Endothelial cell of umbilical vein (primary cell): ENCODE measurements around the gene SOX5.

Experiments used
- CTCF ChIP-seq, 2 donors: IDR thresholded peaks; 1 replicate in 1 of 2; 2 replicates in 1 of 2; pipeline ENCODE4 v1.5.1; 2011; ENCODE audit warnings: low read length in 2 of 2, mild to moderate bottlenecking in 2 of 2, moderate library complexity in 2 of 2, control low read depth in 1 of 2, inconsistent platforms in 1 of 2, low read depth in 1 of 2; ENCODE audit not compliant: insufficient read depth in 1 of 2; ENCODE audit errors: extremely low read depth in 1 of 2
- EZH2 ChIP-seq: IDR thresholded peaks from 2 replicates; pipeline ENCODE4 v1.6.1; 2012; ENCODE audit warnings: borderline replicate concordance, low read depth, mild to moderate bottlenecking, moderate library complexity, low read length, inconsistent platforms; ENCODE audit not compliant: severe bottlenecking
- FOS ChIP-seq: IDR thresholded peaks from 2 replicates; pipeline ENCODE4 v1.6.1; 2011; ENCODE audit warnings: mild to moderate bottlenecking, low read length, moderate library complexity, borderline replicate concordance; ENCODE audit not compliant: insufficient read depth
- GATA2 ChIP-seq: IDR thresholded peaks from 2 replicates; pipeline ENCODE4 v1.7.0; 2011; ENCODE audit warnings: low read depth, mild to moderate bottlenecking, moderate library complexity, mixed read lengths, low read length; ENCODE audit not compliant: insufficient read length, insufficient read depth
- MYC ChIP-seq: IDR thresholded peaks from one replicate; pipeline ENCODE4 v1.6.1; 2011; ENCODE audit warnings: mild to moderate bottlenecking, low read depth, low read length
- POLR2A ChIP-seq: IDR thresholded peaks from 2 replicates; pipeline ENCODE4 v1.6.1; 2012; ENCODE audit warnings: low read depth, mild to moderate bottlenecking, control low read depth, low read length
- POLR2AphosphoS5 ChIP-seq: IDR thresholded peaks from 2 replicates; pipeline ENCODE4 v1.6.1; 2012; ENCODE audit warnings: low read depth, mild to moderate bottlenecking, control low read depth, low read length, moderate library complexity; ENCODE audit not compliant: insufficient read depth

- TF ChIP-seq POLR2A (no peak), CTCF (IDR thresholded peaks at IDR 0.05; ENCODE audit: extremely low read depth in 1 of 2, insufficient read depth in 1 of 2, low read depth in 1 of 2, low read length in 2 of 2) (no peak), MYC (no peak), POLR2AphosphoS5 (no peak), GATA2 (no peak), EZH2 (no peak), FOS (no peak)
These were observed 89.5 kb downstream of the SOX5 start for GRCh38 chr12:23860019-23860418.
